MV-4-11 (cell line): ENCODE data around the gene ARMC2.
"Not testable (repeated sequence)": the region's sequence is repeated elsewhere in the genome, so short reads cannot be mapped to it uniquely, and the experiment has no call there.

Experiments
- DNase-seq: peaks from one replicate; lab custom pipeline; 2025; lab: John Stamatoyannopoulos, UW

The ARMC2 gene, protein sequence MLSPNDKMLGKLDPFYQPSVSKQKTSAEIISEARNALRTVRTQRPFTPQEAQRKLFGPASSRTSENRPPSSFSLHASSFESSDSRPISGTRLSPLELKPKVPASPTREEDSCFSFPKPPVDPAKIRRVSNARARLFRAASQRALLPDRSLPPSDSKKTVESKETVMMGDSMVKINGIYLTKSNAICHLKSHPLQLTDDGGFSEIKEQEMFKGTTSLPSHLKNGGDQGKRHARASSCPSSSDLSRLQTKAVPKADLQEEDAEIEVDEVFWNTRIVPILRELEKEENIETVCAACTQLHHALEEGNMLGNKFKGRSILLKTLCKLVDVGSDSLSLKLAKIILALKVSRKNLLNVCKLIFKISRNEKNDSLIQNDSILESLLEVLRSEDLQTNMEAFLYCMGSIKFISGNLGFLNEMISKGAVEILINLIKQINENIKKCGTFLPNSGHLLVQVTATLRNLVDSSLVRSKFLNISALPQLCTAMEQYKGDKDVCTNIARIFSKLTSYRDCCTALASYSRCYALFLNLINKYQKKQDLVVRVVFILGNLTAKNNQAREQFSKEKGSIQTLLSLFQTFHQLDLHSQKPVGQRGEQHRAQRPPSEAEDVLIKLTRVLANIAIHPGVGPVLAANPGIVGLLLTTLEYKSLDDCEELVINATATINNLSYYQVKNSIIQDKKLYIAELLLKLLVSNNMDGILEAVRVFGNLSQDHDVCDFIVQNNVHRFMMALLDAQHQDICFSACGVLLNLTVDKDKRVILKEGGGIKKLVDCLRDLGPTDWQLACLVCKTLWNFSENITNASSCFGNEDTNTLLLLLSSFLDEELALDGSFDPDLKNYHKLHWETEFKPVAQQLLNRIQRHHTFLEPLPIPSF

DNA sequence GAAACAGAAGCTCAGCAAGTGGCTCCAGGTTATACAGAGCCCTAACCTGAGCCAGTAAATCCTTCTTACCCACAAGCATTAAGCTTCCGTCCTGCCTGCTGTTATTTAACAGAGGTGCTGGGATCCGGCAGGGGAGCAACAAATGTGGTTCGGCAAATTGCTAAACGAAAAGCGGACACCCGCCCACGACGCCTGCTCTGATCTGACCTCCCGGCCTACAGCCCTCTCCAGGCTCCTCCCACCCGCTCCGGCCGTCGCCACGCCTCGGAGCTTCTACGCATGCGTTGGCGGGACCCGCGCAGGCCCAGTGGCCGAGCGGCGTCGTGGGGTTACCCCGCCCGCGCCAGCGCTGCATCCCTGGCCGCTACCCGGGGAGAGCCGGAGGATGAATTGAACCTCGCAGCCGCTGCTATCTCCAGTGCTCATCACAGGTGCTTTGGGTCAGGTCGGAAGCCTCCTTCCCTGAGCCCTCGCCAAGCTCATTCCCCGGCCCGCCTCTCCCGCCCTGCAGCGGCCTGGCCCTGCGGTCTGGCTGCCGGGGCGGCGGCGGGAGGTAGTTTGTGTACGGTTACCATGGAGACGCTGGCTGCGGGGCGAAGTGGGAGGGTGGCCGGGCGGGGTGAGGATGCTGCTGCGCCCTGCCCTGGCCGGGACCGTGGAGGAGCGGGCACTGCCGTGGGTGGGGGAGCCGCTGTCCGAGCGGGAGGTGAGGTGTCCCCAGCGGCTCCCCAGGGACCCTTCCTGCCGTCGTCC, at the start of gene ARMC2:
TSS of gene ARMC2 (plus strand) at position 307 of the 753 bp plus-strand sequence. CDS start 5,846 bp downstream, outside the sequence.
- DNase-seq, result peak; percentile 82

DNA sequence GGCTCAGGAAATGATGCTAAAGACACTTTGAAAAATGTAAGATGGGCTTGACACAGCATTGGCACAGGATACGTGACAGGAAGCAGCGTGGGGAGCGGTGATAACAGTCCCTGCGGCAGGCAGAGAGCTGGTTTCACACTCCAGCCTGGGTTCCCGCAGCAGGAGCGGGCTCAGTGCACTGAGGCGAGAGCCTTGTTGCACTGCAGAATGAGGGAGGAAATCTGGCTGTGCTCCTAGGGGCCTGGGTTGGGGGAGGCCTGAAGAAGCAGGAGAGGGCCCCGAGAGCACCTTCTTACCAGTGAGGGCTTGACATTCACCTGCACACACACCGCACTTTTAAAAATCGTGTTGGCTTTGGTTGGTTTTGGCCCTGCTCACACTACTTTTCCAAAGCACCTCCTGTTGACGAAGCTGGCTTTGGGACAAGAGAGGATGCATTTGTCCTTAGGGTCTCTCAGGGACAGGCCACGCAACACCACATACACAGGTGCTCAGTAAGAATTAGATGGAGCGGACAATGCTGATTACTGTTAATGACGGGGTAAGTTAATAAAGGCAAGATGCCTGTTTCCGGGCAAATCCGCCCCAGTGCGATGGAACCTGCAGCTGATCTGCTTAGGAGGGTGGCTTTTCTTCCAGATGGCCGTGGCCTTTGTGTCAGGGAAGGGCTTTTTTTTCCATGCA, 49.4 kb upstream of the ARMC2 start:
- DNase-seq, result no peak

DNA sequence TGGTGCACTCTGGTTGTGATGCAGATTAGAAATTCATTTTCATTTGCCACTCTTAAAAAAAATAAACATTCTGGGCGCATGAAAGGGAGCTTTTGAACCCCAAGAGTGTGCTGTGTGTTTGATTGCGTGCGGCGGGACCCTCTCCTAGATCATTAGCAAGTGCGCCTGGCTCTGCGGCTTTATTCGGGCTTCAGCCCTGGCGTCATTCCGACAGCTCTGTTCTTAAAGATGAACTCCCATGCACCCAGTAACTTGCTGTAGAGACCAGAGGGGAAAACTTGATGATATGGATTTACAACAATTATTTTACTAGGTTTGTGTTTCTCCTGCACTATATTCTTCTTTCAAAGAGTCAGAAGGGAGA, 48.9 kb upstream of the ARMC2 start:
- DNase-seq, result no peak

DNA sequence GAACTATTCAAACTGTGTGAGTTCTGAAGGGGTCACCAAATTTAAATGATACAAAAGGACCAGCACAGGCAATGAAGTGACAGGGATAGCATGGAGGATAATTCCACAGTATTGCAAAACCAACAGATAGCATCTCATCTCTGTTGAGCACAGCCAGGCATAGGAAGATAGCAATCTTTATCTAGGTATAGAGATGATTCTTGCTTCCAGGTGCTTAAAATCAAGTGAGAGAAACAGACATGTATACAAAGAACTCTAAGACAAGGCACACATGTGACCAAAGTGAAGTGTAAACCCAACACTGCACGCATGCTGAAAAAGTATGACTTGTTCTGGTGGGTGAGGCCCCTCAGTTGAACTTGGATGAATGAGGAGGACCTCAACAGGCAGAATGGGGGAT, 48.4 kb upstream of the ARMC2 start:
- DNase-seq, result no peak

DNA sequence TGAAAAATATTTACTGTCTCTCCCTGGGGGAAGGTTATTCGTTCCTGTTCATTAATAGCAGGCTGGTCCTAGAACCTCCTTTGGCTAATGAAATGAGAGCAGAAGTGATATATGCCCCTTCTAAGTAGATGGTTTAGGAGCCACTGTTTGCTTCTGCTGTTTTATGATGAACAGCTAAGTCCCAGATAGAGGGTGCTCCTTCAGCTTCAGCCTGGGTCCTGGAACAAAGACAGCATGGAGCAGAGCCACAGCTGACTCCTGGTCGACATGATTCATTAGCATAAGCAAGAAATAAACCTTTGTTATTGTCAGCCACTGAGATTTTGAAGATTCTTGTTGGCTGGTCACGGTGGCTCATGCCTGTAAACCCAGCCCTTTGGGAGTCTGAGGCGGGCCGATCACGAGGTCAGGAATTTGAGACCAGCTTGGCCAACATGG, 47.8 kb upstream of the ARMC2 start:
- DNase-seq, result no peak

DNA sequence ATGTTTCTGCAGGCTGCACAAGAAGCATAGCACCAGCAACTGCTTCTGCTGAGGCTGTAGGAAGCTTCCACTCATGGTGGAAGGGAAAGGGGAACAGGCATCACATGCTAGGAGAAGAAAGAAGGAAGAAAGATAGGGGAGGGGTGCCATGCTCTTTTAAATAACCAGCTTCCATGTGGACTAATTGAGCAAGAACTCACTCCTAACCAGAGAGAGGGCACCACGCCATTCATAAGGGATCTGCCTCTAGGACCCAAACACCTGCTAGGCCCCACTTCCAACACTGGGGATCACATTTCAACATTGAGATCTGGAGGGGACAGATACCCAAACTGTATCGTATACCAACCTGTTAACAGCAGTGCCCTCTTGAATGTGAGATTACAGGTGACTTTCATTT, 46.9 kb upstream of the ARMC2 start:
- peak; percentile 69 for DNase-seq

DNA sequence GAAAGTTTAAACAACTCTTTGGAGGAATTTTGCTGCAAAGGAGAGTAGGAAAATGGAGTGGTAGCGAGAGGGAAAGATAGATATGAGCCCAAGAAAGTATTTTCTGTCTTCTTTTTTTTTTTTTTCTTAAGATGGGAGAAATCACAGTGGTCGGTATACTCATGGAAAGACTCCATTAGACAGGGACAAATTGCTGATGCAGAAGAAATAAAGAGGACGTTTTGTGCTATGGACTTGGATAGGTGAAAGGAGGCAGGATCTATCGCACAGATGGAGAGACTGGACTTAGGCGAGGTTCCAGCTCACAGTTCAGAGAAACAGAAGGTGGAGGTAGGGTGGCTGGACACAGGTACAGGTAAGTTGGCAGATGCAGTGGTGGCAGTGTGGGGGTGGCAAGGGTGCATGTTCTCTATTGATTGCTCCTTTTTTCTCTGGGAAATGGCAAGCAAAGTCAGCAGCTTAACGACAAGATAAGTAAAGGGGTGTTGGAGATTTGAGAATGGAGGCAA, 44.2 kb upstream of the ARMC2 start:
- DNase-seq, result no peak

DNA sequence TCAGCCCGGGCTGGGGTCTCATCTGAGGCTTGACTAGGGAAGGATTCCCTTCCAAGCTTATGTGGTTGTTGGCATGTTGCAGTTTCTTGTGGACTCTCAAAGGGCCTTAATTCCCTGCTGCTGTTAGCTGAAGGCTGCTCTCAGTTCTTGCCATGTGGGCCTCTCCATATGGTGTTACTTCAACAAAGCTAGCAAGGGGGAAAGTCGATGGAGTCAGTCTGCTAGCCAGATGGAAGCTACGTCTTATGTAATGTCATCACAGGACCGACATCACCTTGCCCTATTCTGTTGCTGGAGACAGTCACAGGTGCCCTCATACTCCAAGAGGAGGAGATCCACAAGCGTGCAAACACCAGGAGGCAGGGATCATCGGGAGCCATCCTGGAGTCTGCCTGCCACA, 43.3 kb upstream of the ARMC2 start:
- no peak for DNase-seq

DNA sequence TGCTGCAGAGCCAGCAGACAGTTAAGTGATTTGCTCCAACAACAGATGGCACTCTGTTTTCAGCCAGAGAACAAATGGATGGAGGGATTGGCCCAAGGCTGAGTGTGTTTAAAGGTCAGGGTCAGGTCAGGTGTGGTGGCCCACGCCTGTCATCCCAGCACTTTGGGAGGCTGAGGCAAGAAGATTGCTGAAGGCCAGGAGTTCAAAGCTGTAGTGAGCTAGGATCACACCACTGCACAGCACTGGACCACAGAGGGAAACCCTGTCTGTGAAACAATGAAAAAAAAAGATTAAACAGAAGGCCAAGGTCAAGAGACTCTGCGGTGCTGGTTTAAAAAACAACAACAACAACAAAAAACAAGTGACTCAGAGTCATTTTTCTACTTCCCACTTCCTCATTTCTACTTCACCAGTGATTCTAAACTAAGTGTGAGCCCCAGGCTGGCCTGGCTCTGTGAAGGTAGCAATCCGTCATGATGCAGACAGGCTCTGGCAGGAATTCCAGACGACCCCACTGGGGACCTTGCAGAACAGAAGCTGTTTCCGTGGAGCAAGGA, 42.5 kb upstream of the ARMC2 start:
- DNase-seq, result peak; percentile 43

DNA sequence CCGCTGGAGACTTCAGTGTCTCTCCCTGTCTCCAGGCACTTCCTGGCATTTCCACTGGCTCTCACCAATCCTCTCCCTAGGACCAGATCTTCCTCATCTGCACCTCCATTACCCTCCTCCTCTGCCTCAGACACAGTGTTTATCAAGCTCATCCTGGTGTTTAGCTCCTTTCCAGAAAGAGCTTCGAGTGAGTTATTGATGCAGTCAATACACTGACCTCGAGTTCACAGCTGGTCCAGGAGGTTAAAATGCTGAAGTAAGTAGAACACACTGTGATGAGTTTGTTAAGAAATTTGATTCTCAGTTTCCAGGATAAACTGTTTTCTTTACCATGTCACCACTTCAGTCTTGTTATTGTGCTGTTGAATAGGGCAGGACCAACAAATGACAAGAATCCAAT, 42.1 kb upstream of the ARMC2 start:
- DNase-seq, result no peak

DNA sequence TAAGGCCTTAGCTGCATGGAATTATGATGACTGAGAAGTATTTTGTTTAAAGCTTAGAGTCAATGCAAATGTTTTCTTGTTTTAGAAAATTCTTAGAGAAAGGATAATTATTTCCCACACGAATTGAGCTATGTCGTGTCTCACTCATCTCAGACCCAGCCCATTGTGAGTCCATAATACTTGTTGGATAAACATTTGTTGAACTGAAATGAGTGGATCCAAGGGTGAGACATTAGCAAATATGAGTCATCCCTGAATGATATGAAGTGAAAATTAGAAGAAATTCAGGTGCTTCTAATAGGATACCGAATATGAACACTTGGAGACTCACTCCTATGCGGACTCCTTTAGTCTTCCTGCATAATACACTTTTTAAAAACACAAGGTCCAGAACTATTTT, 41.6 kb upstream of the ARMC2 start:
- no peak for DNase-seq

DNA sequence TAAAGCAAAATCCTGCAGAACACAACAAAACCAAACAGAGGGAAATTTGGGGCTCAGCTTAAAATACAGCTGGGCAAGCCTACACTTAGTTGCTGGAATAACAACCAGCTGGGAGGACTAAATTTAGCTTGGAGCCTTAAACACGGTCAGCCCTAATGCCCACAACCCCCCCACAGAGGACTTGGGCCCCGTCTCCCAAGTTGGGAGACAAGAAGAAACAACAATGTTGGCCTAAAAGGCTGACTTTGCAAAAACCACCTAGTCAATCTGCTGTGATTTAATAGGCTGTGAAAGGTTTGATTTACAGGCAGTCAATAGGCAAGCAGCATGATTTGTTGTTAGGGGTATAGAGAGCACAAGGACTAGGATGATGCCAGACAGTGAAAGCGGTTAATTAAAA, 40.3 kb upstream of the ARMC2 start:
- no peak for DNase-seq

DNA sequence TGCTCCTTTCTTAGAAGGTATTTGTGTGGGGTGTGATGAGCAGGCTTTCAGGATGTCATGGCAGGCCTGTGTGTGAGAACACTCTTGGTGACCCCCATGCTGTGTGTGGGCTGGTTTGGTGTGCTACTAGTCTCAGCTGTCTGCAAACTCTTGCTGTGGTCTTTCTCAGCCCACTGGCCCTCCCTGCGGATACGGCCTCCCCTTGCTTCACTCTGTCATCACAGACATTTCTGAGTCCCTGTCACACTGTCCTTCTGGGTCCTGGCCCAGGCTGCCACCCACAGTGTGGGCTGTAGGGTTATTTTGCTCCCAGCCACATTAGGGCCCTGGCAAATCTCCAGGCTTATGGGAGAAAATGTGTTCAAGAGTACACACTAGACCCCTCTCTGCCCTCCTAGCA, 39.0 kb upstream of the ARMC2 start:
- no peak for DNase-seq

DNA sequence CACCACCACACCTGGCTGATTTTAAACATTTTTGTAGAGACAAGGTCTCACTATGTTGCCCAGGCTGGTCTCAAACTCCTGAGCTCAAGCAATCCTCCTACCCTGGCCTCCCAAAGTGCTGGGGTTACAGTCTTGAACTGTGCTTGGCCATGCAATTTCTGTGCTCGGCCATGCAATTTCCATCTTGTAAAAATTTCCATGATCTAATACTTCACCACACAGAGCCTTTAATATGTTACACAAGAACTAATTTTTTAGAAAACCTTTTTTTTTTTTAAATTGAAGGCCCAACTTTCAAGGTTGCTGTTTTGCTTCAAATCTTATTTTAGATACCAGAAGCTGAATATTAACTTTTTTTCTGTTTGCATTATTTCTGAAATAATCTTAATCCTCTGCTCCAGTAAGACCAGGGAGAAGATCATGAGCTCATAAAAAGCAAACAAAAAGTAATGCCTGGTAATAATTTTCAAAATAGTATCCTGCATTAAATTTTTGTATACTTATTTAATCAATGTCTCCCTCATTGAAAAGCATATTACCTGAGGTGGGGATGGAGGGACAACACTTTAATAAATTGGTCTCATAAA, 38.1 kb upstream of the ARMC2 start:
- no peak for DNase-seq

DNA sequence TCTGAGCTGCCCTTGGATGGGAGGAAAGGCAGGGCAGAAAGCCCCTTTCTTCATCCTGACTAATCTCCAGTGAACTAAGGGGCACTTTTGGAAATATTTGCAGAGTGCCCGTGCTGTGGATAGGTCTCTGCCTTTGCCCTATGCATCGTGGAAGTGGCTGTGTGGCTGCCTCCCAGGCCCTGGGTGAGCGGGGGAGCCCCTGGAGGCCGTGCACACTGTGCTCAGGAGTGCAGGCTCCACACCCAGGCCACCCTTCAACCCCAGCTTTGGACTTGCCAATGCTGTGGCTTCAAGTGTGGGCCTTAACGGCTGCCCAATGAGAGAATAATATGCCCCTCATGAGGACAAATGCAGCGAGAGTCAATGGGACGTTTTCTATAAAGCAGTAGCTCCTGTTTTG, 36.7 kb upstream of the ARMC2 start:
- DNase-seq, result no peak

DNA sequence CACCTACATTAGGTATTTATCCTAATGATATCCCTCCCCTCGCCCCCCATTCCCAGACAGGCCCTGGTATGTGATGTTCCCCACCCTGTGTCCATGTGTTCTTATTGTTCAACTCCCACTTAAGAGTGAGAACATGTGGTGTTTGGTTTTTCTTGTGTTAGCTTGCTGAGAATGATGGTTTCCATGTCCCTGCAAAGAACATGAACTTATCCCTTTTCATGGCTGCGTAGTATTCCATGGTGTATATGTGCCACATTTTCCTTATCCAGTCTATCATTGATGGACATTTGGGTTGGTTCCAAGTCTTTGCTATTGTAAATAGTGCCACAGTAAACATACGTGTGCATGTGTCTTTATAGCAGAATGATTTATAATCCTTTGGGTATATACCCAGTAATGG, 35.0 kb upstream of the ARMC2 start:
- not testable (repeated sequence) for DNase-seq

DNA sequence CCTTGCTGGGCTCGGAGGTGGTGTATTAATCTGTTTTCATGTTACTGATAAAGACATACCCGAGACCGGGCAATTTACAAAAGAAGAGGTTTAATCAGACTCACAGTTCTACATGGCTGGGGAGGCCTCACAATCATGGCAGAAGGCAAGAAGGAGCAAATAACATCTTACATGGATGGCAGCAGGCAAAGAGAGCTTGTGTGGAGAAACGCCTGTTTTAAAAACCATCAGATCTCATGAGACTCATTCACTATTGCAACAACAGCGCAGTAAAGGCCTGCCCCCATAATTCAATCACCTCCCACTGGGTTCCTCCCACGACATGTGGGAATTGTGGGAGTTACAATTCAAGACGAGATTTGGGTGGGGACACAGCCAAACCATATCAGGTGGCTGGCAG, 30.9 kb upstream of the ARMC2 start:
- DNase-seq, result not testable (repeated sequence)

DNA sequence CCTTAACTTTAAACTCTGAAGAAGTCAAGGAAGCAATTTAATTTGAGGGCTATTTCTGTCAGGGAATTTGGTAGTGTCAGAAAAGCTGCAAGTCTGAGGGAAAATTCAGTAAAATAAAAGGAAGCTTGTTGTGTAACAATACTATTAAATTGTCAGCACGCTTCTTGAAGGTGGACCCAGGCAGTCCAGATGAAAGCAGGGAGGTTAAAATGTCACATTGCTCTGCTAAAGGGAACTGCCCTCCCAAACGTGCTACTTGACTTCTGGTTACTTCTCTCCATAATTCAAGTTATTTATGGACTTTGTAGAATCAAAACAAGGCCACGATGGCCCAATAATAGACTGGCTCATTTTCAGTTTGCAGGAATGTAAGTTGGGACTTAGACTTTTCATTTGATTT, 28.2 kb upstream of the ARMC2 start:
- DNase-seq, result no peak

DNA sequence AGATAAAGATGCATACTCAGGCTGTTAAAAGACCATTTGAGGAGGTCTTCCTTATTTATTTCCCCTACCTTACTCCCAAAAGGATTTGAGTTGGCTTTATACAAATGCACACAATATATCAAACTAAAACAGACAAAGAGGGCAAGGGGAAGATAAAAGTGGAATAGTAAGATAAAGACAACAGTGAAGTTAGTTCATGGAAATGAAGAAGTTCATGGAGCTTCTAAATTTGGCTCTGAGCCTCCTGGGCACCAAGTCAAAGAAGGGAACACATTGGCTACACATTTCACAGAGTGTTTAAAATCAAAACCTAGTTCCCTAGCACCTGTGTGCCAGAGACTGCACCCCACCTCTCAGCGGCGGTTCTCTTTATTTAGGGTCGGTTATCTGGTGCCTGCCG, 25.8 kb upstream of the ARMC2 start:
- DNase-seq, result no peak

DNA sequence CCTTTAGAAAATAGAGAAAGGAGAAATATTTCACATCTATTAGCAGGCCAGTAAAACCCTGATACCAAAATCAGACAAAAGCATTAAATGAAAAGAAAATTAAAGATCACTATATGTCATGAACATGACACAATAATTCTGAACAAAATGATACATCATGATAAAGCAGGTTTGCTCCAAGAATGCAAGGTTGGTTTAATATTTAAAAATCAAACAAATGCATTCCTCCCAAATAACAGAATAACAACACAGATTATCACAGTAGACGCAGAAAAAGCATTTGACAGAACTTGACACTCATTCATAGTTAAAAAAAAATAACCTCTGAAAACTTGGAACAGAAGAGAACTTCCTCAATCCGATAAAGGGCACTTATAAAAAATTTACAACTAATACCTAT, 22.9 kb upstream of the ARMC2 start:
- DNase-seq, result no peak

DNA sequence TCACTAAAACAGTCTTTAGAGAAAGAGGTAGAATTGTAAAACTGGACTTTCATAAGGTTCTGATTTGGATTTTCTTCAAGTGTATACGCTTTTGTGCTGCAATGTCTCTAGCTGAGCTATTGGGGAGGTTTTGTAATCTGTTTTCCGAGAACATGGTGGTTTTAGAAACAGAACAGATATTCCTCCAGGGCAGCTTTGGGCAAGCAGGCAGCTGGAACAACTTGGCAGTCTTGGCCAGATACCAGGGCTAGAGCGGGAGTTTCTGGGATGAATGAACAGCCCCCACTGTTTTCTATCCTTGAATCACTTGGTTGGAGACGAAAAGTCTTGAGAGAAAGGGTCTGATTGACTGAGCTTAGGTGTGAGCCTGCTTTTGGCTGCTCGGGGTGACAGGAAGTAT, 17.1 kb upstream of the ARMC2 start:
- no peak for DNase-seq
